Loucy (cell line): ENCODE data around the gene ENO4.

Experiments used
- H2AFZ ChIP-seq: fragments of 200-600 bp; sonication (generic); 2 replicates; pipeline ENCODE4 v1.6.0; 2016; ENCODE audit warnings: antibody characterized with exemption, mild to moderate bottlenecking, low read length, moderate library complexity
- H3F3A ChIP-seq: fragments of 200-600 bp; 2 replicates; pipeline ENCODE4 v1.6.0; 2016; ENCODE audit warnings: antibody characterized with exemption, low read depth, mild to moderate bottlenecking
- H3K27me3 ChIP-seq: fragments of 200-600 bp; sonication (generic); 2 replicates; pipeline ENCODE4 v1.6.1; 2014; ENCODE audit warnings: low read length, mild to moderate bottlenecking; ENCODE audit not compliant: insufficient read depth, poor library complexity, severe bottlenecking
- H3K36me3 ChIP-seq: fragments of 200-600 bp; sonication (generic); 2 replicates; pipeline ENCODE4 v1.6.1; 2016; ENCODE audit warnings: low read length; ENCODE audit not compliant: insufficient read depth
- H3K4me1 ChIP-seq: fragments of 200-600 bp; sonication (generic); 2 replicates; pipeline ENCODE4 v1.5.1; 2014; ENCODE audit warnings: low read length, mild to moderate bottlenecking; ENCODE audit not compliant: insufficient read depth, poor library complexity, severe bottlenecking
- H3K4me2 ChIP-seq: fragments of 200-600 bp; sonication (generic); 2 replicates; pipeline ENCODE4 v1.6.0; 2014; ENCODE audit warnings: antibody characterized with exemption, low read length, low read depth, mild to moderate bottlenecking; ENCODE audit not compliant: poor library complexity, severe bottlenecking
- H3K4me3 ChIP-seq: fragments of 200-600 bp; sonication (generic); 2 replicates; pipeline ENCODE4 v1.5.1; 2014; ENCODE audit warnings: low read length, mild to moderate bottlenecking, mixed read lengths; ENCODE audit not compliant: poor library complexity, severe bottlenecking
- H3K79me2 ChIP-seq: fragments of 200-600 bp; sonication (generic); 2 replicates; pipeline ENCODE4 v1.6.1; 2014; ENCODE audit warnings: low read length; ENCODE audit not compliant: insufficient read depth
- H3K9ac ChIP-seq: fragments of 200-600 bp; sonication (generic); 2 replicates; pipeline ENCODE4 v1.6.0; 2014; ENCODE audit warnings: mild to moderate bottlenecking, low read depth, low read length, moderate library complexity; ENCODE audit not compliant: poor library complexity, severe bottlenecking
- H3K9me2 ChIP-seq: fragments of 200-600 bp; sonication (generic); replicated peaks from 2 replicates; pipeline ENCODE4 v1.6.1; 2016; ENCODE audit warnings: low read depth, low read length, mixed read lengths
- H3K9me3 ChIP-seq: fragments of 200-600 bp; sonication (generic); 2 replicates; pipeline ENCODE4 v1.6.1; 2014; ENCODE audit warnings: mild to moderate bottlenecking, antibody characterized with exemption, low read length, low read depth; ENCODE audit not compliant: insufficient read depth
- H4K20me1 ChIP-seq: fragments of 200-600 bp; sonication (generic); 2 replicates; pipeline ENCODE4 v1.6.0; 2014; ENCODE audit warnings: antibody characterized with exemption, low read length, mild to moderate bottlenecking; ENCODE audit not compliant: insufficient read depth, poor library complexity, severe bottlenecking
- EZH2phosphoT487 ChIP-seq: fragments of 200-600 bp; IDR thresholded peaks from 2 replicates; pipeline ENCODE4 v1.6.1; 2018; ENCODE audit warnings: antibody characterized with exemption, mild to moderate bottlenecking, moderate library complexity, borderline replicate concordance
- TF ChIP-seq, protein P1 (sequence below): fragments of 200-600 bp; sonication (generic); conservative IDR thresholded peaks from 2 replicates; pipeline ENCODE4 v1.5.1; 2014; ENCODE audit warnings: mild to moderate bottlenecking, antibody characterized with exemption, low read length

Gene ENO4

GRCh38 chr10:116848944-116849247, 403 bp upstream of the ENO4 start:
- no peak overlapping the region for H3K9ac ChIP-seq
- H3F3A ChIP-seq: no peaks in the 10 kb centered on the region
- no peaks in the 10 kb centered on the region for H3K36me3 ChIP-seq
- no peak overlapping the region for H2AFZ ChIP-seq
- H3K4me1 ChIP-seq: no peaks in the 10 kb centered on the region
- no peak overlapping the region for H3K4me2 ChIP-seq
- H3K79me2 ChIP-seq: no peaks in the 10 kb centered on the region
- H3K9me2 ChIP-seq: no peaks in the 10 kb centered on the region
- no peaks in the 10 kb centered on the region for H3K27me3 ChIP-seq
- no peaks in the 10 kb centered on the region for H3K9me3 ChIP-seq
- no peak overlapping the region for H3K4me3 ChIP-seq
- H4K20me1 ChIP-seq: no peaks in the 10 kb centered on the region
- TF ChIP-seq EZH2phosphoT487: no peak
- TF ChIP-seq, protein P1, sequence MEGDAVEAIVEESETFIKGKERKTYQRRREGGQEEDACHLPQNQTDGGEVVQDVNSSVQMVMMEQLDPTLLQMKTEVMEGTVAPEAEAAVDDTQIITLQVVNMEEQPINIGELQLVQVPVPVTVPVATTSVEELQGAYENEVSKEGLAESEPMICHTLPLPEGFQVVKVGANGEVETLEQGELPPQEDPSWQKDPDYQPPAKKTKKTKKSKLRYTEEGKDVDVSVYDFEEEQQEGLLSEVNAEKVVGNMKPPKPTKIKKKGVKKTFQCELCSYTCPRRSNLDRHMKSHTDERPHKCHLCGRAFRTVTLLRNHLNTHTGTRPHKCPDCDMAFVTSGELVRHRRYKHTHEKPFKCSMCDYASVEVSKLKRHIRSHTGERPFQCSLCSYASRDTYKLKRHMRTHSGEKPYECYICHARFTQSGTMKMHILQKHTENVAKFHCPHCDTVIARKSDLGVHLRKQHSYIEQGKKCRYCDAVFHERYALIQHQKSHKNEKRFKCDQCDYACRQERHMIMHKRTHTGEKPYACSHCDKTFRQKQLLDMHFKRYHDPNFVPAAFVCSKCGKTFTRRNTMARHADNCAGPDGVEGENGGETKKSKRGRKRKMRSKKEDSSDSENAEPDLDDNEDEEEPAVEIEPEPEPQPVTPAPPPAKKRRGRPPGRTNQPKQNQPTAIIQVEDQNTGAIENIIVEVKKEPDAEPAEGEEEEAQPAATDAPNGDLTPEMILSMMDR: no peak

GRCh38 chr10:116850058-116850611, 836 bp downstream of the ENO4 start:
- Histone ChIP-seq H3F3A (no peaks in the 10 kb centered on the region), H3K79me2 (no peaks in the 10 kb centered on the region), H3K27me3 (no peaks in the 10 kb centered on the region), H3K9me3 (no peaks in the 10 kb centered on the region), H3K36me3 (no peaks in the 10 kb centered on the region), H3K4me3 (no peak overlapping the region), H3K9ac (no peak overlapping the region), H4K20me1 (no peaks in the 10 kb centered on the region), H3K9me2 (no peaks in the 10 kb centered on the region), H3K4me1 (no peaks in the 10 kb centered on the region), H3K4me2 (no peak overlapping the region), H2AFZ (no peak overlapping the region)
- TF ChIP-seq, protein P1: no peak
- TF ChIP-seq EZH2phosphoT487: no peak

- no peaks in the 10 kb centered on the region for H3F3A ChIP-seq
- H3K79me2 ChIP-seq: no peaks in the 10 kb centered on the region
- no peak overlapping the region for H3K4me2 ChIP-seq
- H2AFZ ChIP-seq: no peak overlapping the region
- no peak overlapping the region for H3K9ac ChIP-seq
- no peaks in the 10 kb centered on the region for H3K9me2 ChIP-seq
- no peaks in the 10 kb centered on the region for H3K4me1 ChIP-seq
- H3K9me3 ChIP-seq: no peaks in the 10 kb centered on the region
- H4K20me1 ChIP-seq: no peaks in the 10 kb centered on the region
- TF ChIP-seq EZH2phosphoT487: no peak
- TF ChIP-seq, protein P1: no peak
- H3K27me3 ChIP-seq: no peaks in the 10 kb centered on the region
- H3K4me3 ChIP-seq: no peak overlapping the region
- H3K36me3 ChIP-seq: no peaks in the 10 kb centered on the region
Observed at GRCh38 chr10:116852246-116852645, 2.9 kb downstream of the ENO4 start.
